K562 (cell line): ENCODE results near the gene ERC2.

Source experiments
- EP300 ChIP-seq: IDR thresholded peaks from 2 replicates; pipeline ENCODE4 v1.6.1; 2012; ENCODE audit warnings: low read length, improper control_type of control experiment
- EZH2 ChIP-seq: IDR thresholded peaks from 2 replicates; pipeline ENCODE4 v1.6.1; 2012; ENCODE audit warnings: low read depth, mild to moderate bottlenecking, inconsistent platforms, low read length, borderline replicate concordance
- FOXJ2 ChIP-seq: fragments of 200-800 bp; sonication (Bioruptor generic); IDR thresholded peaks from 2 replicates; pipeline ENCODE4 v1.6.1; 2016; ENCODE audit warnings: missing genetic modification characterization, missing compliant biosample characterization
- RFX5 ChIP-seq: IDR thresholded peaks from 2 replicates; pipeline ENCODE4 v1.6.1; 2011; ENCODE audit warnings: low read depth, mild to moderate bottlenecking, improper control_type of control experiment, low read length
- SREBF2 ChIP-seq: sonication (generic); formaldehyde crosslinking; IDR thresholded peaks from 2 replicates; pipeline ENCODE4 v1.4.0; 2020; ENCODE audit warnings: mild to moderate bottlenecking, missing genetic modification reagents
- XRCC3 ChIP-seq: fragments of 450-650 bp; IDR thresholded peaks from 2 replicates; pipeline ENCODE4 v1.6.1; 2017; ENCODE audit warnings: mild to moderate bottlenecking, moderate library complexity

DNA sequence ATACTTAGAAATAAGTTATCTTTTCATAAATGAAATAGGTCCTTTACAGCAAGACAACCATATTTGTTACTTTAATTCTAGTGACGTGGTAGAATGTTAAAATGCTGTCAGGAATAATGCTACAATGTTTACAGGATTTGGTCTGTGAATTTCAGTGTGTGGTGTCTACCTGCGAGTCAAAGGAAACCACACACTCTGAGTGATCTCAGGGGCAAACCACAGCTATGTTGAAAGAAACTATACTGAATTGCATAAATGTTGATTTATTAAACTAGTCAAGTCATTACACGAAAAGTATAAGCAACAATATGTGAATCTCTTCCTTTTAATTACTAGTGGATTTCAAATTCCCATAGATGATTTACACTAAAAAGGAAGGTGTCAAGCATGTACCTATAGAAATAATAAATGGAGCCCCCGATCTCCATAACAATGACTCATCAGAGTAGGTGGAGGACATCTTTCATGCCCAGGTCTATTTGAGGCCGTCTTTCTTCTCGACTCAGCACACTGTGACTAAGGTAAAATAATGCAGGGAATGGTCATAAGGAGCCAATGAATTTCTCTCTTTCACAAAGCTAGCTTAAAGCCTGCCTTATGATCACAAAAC lies 463.0 kb downstream of the ERC2 start:
- TF ChIP-seq EZH2 = no peak
- TF ChIP-seq SREBF2 (CRISPR knock-in tag) = no peak
- no peak for TF ChIP-seq EP300
- TF ChIP-seq RFX5 = no peak
- no peak for TF ChIP-seq FOXJ2 (tag)
- TF ChIP-seq XRCC3 = no peak
